K562 (cell line): ENCODE results near the gene SSU72. TPM values are rescaled to one million over a fixed set of nuclear protein-coding genes. Genes with fewer than 3 reads are reported as not detected.

Experiments
- ADNP ChIP-seq: fragments of 200-800 bp; sonication (Bioruptor generic); IDR thresholded peaks from 2 replicates; pipeline ENCODE4 v1.6.1; 2016; ENCODE audit warnings: missing genetic modification characterization, missing compliant biosample characterization
- ATF1 ChIP-seq, 2 experiments: fragments of 450-650 bp in 1 of 2; IDR thresholded peaks; 2 replicates each; pipeline ENCODE4 v1.6.1; 2016; ENCODE audit warnings: missing compliant biosample characterization in 1 of 2, missing genetic modification characterization in 1 of 2
- DACH1 ChIP-seq: fragments of 450-650 bp; IDR thresholded peaks from 2 replicates; pipeline ENCODE4 v1.6.1; 2018; ENCODE audit not compliant: partially characterized antibody
- HDAC2 ChIP-seq: fragments of 450-650 bp; IDR thresholded peaks from 2 replicates; pipeline ENCODE4 v1.6.1; 2016; ENCODE audit warnings: mild to moderate bottlenecking
- MLX ChIP-seq, 2 experiments: fragments of 450-650 bp in 1 of 2; sonication (generic) in 1 of 2; formaldehyde crosslinking; conservative IDR thresholded peaks; 2 replicates each; pipeline versions ENCODE4 v1.4.0 to v1.8.1; 2020 to 2022; ENCODE audit warnings: mild to moderate bottlenecking in 1 of 2, missing genetic modification reagents in 1 of 2
- NFRKB ChIP-seq: fragments of 450-650 bp; IDR thresholded peaks from 2 replicates; pipeline ENCODE4 v1.6.1; 2016; ENCODE audit warnings: low read depth
- PCBP2 ChIP-seq: fragments of 200-400 bp; formaldehyde crosslinking; IDR thresholded peaks from 2 replicates; pipeline ENCODE4 v1.6.1; 2018; ENCODE audit warnings: low read length, low read depth, mild to moderate bottlenecking, moderate library complexity; ENCODE audit not compliant: poor library complexity, severe bottlenecking
- SMARCA4 ChIP-seq: fragments of 450-650 bp; IDR thresholded peaks from 2 replicates; pipeline ENCODE4 v1.6.1; 2016
- ZBTB7A ChIP-seq: IDR thresholded peaks from 2 replicates; pipeline ENCODE4 v1.6.1; 2011; ENCODE audit warnings: low read depth, mild to moderate bottlenecking, low read length, moderate library complexity, borderline replicate concordance; ENCODE audit not compliant: control insufficient read depth
- ZNF274 ChIP-seq: IDR thresholded peaks from 2 replicates; pipeline ENCODE4 v1.6.1; 2011; ENCODE audit warnings: low read depth, mild to moderate bottlenecking, low read length, moderate library complexity, borderline replicate concordance
- ZNF830 ChIP-seq: fragments of 250-450 bp; sonication (Bioruptor Pico); IDR thresholded peaks from 2 replicates; pipeline ENCODE4 v1.5.0; 2021; ENCODE audit warnings: mild to moderate bottlenecking
- polyA plus RNA-seq, 8 experiments: library from polyadenylated mRNA; depleted of rRNA in 4 of 8; stranded (reverse) in 5 of 8; unstranded in 3 of 8; fragments of >200 nt; fragmentation: Nextera tagmentation in 2 of 8; fragmentation: Illumina TruSeq in 1 of 8; extraction: Ambion mirVana in 2 of 8; extraction: Trizol in 1 of 8; gene quantifications; 2 replicates each; pipeline versions ENCODE4 v1.2.1 to v1.2.3, GENCODE V29; 2011 to 2014; ENCODE audit warnings: inconsistent platforms in 1 of 8, missing spikeins in 1 of 8
- total RNA-seq, 7 experiments: library from RNA; depleted of rRNA in 6 of 7; stranded (reverse); fragments of >200 nt in 6 of 7; fragmentation: Illumina TruSeq in 2 of 7; extraction: Trizol in 2 of 7; gene quantifications; 2 replicates each; pipeline versions ENCODE4 v1.2.1 to v1.2.3, GENCODE V29; 2011 to 2021; ENCODE audit warnings: low replicate concordance in 1 of 7
- TF ChIP-seq, protein P1 (sequence below): sonication (generic); formaldehyde crosslinking; IDR thresholded peaks from 2 replicates; pipeline ENCODE4 v1.8.1; 2023; ENCODE audit warnings: mild to moderate bottlenecking, missing genetic modification reagents
- TF ChIP-seq, protein P2 (sequence below): fragments of 250-450 bp; sonication (Bioruptor Pico); IDR thresholded peaks from 2 replicates; pipeline ENCODE4 v1.5.0; 2021; ENCODE audit warnings: mild to moderate bottlenecking, borderline replicate concordance
- TF ChIP-seq, protein P3 (sequence below): fragments of 250-450 bp; sonication (Bioruptor Pico); IDR thresholded peaks from 2 replicates; pipeline ENCODE4 v1.8.0; 2022; ENCODE audit warnings: moderate library complexity, mild to moderate bottlenecking, inconsistent platforms
- TF ChIP-seq, protein P4 (sequence below): fragments of 450-650 bp; IDR thresholded peaks from 2 replicates; pipeline ENCODE4 v1.6.1; 2018; ENCODE audit not compliant: partially characterized antibody

The SSU72 gene
- total and polyA plus RNA-seq, 9 of the 15 experiments (the other 6 are each of a cell fraction or from before 2014, with no cell fraction given): 70.8 to 201 (median 94.6) TPM

DNA sequence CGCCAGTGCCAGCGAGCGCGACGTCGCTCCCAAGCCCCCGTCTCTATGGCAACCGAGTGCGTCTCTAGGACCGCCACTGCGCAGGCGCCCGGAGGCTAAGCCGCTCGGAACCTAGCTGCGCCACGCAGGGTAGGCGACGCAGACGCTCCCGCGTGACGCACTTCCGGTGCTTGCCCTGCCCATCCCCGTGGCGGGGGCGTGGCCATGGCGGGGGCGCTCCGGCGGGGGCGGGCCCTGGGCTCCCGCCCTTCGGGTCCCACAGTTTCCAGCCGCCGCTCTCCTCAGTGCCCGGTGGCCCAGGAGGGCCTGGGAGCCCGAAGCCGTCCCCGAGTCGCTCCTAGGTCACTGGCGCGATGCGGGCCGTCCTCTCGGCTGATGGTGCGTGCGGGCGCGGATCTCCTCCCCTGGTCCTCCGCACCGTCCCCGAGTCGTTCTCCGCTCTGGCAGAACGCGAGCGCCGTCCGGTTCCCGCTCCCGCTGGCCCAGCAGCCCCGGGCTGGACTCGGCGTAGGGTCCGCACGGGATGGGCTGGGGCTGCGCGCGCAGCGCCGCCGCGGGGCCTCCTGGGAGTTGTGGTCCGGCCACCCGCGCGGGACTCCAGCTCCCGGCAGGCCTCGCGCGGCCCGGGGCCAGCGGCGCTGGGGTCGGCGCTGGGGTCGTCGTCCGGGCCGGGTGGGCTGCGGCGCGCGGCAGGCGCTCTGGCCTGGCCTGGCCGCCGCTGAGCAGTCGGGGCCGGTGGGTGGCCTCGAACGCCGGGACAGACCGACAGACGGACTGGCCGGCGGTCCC is 40.8 kb upstream of the SSU72 start, which contains the start of gene MIB2 (continued):
- TF ChIP-seq, protein P1, sequence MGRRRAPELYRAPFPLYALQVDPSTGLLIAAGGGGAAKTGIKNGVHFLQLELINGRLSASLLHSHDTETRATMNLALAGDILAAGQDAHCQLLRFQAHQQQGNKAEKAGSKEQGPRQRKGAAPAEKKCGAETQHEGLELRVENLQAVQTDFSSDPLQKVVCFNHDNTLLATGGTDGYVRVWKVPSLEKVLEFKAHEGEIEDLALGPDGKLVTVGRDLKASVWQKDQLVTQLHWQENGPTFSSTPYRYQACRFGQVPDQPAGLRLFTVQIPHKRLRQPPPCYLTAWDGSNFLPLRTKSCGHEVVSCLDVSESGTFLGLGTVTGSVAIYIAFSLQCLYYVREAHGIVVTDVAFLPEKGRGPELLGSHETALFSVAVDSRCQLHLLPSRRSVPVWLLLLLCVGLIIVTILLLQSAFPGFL: no peak
- TF ChIP-seq, protein P2, sequence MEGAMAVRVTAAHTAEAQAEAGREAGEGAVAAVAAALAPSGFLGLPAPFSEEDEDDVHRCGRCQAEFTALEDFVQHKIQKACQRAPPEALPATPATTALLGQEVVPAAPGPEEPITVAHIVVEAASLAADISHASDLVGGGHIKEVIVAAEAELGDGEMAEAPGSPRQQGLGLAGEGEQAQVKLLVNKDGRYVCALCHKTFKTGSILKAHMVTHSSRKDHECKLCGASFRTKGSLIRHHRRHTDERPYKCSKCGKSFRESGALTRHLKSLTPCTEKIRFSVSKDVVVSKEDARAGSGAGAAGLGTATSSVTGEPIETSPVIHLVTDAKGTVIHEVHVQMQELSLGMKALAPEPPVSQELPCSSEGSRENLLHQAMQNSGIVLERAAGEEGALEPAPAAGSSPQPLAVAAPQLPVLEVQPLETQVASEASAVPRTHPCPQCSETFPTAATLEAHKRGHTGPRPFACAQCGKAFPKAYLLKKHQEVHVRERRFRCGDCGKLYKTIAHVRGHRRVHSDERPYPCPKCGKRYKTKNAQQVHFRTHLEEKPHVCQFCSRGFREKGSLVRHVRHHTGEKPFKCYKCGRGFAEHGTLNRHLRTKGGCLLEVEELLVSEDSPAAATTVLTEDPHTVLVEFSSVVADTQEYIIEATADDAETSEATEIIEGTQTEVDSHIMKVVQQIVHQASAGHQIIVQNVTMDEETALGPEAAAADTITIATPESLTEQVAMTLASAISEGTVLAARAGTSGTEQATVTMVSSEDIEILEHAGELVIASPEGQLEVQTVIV: no peak
- TF ChIP-seq, protein P3, sequence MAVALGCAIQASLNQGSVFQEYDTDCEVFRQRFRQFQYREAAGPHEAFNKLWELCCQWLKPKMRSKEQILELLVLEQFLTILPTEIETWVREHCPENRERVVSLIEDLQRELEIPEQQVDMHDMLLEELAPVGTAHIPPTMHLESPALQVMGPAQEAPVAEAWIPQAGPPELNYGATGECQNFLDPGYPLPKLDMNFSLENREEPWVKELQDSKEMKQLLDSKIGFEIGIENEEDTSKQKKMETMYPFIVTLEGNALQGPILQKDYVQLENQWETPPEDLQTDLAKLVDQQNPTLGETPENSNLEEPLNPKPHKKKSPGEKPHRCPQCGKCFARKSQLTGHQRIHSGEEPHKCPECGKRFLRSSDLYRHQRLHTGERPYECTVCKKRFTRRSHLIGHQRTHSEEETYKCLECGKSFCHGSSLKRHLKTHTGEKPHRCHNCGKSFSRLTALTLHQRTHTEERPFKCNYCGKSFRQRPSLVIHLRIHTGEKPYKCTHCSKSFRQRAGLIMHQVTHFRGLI (CRISPR knock-in tag): no peak
- TF ChIP-seq ATF1 (CRISPR knock-in tag; IDR thresholded peaks at IDR 0.05): peak; percentile 98
- peak; percentile 99 for TF ChIP-seq ATF1 (tag; IDR thresholded peaks at IDR 0.05)
- TF ChIP-seq, protein P4, sequence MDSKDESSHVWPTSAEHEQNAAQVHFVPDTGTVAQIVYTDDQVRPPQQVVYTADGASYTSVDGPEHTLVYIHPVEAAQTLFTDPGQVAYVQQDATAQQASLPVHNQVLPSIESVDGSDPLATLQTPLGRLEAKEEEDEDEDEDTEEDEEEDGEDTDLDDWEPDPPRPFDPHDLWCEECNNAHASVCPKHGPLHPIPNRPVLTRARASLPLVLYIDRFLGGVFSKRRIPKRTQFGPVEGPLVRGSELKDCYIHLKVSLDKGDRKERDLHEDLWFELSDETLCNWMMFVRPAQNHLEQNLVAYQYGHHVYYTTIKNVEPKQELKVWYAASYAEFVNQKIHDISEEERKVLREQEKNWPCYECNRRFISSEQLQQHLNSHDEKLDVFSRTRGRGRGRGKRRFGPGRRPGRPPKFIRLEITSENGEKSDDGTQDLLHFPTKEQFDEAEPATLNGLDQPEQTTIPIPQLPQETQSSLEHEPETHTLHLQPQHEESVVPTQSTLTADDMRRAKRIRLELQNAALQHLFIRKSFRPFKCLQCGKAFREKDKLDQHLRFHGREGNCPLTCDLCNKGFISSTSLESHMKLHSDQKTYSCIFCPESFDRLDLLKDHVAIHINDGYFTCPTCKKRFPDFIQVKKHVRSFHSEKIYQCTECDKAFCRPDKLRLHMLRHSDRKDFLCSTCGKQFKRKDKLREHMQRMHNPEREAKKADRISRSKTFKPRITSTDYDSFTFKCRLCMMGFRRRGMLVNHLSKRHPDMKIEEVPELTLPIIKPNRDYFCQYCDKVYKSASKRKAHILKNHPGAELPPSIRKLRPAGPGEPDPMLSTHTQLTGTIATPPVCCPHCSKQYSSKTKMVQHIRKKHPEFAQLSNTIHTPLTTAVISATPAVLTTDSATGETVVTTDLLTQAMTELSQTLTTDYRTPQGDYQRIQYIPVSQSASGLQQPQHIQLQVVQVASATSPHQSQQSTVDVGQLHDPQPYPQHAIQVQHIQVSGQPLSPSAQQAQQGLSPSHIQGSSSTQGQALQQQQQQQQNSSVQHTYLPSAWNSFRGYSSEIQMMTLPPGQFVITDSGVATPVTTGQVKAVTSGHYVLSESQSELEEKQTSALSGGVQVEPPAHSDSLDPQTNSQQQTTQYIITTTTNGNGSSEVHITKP: peak; percentile 37
- no peak for TF ChIP-seq ZNF274
- no peak for TF ChIP-seq DACH1
- TF ChIP-seq PCBP2: no peak
- no peak for TF ChIP-seq SMARCA4
- TF ChIP-seq MLX (CRISPR knock-in tag; conservative IDR thresholded peaks at IDR 0.05): no peak
- TF ChIP-seq ADNP (tag): no peak
- TF ChIP-seq ZBTB7A: peak; percentile 95
- TF ChIP-seq ZNF830 (CRISPR knock-in tag): peak; percentile 80; the same call in 1 of the 2 replicates
- TF ChIP-seq HDAC2: peak; percentile 8; the same call in 1 of the 2 replicates
- TF ChIP-seq NFRKB: peak; percentile 52
